Tongue (tissue), 2 donors: ENCODE measurements around the gene IL17C. TPM values are rescaled to one million over a fixed set of nuclear protein-coding genes. Genes with fewer than 3 reads are reported as not detected.

Source experiments
- DNase-seq: peaks from one replicate; pipeline ENCODE4 v3.0.0-alpha.2; 2015
- total RNA-seq: library from RNA; depleted of rRNA; stranded (reverse); fragments of >200 nt; gene quantifications from one replicate; pipeline ENCODE4 v1.2.3, GENCODE V29; 2014

IL17C gene
- total RNA-seq, 1 donor from 2014 or later: not detected

DNA sequence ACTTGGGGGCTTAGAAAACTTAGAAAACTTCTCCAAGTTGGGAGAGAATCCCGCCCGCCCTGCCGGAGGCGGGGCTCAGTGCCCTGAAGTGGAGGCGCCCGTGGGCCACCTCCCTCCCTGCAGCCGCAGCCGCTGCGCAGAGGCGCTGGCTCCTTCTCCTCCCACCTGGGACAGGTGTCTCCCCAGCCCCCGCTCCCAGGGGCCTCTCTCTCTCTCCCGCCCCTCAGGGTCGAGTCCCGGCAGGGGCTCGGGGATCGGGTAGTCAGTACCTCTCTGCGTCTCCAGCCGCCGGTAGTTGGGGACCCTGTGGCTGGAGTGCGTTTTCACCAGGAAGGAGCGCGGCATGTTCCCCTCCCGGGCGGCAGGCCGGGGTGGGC, 47.7 kb downstream of the IL17C start:
- no peak for DNase-seq

DNA sequence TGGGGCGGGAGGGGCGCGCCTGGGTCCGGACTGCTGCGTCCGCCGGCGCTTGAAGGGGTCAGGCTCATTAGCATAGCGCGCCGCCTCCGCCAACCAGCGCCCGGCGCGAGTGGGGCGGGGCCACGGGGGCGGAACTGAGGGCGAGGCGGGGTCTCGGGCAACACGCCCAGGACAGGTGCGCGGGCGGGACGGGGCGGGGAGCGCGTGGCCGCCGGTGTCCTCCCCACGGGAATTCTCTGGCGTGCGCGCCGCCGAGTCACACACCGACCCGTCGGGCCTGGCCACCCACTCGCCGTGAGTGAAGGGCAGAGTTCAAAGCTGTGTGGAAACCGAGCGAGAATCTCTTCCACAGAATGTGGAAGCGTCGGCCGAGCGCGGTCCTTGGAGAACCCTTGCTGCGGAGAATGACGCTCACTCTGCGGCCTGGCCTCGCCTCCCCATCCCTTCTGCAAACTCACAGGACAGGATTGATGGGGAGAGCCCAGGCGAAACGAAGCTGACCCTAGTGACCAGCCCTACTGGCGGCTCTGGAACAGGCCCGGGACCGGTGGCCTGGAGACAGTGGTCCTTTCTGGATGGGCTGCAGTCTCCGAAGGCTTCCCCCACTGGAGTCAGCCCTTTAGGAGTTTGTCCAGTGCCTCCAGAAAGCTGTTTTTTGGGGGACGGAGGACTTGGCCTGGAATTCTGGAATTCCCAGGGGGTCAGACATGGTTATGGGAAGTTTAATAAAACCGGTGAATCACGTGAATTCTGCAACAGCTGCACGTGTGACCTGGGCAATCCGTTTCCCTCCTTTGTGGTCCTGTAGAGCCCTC, 48.3 kb downstream of the IL17C start, which contains the start of gene SNAI3:
TSS of gene SNAI3 (minus strand) at position 69 of the 815 bp plus-strand sequence. CDS start 101 bp downstream, outside the sequence.
- DNase-seq: peak; percentile 86

DNA sequence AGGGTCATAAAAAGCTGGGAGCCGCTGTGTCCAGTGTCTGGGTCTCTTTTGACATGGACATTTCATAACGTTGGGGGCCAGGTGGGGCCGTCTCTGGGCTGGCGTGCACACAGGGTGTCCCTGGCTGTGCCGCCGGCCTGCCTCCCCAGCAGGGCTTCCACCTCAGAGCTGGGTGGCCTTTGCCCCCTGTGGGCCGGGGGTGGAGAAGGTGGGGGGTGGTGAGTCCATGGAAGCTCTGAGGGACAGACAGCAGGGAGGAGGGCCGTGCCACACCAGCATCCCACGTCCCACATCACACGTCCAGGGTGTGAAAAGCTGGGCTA, 48.8 kb downstream of the IL17C start:
- DNase-seq: no peak

GRCh38 chr16:88687676-88688012, 49.3 kb downstream of the IL17C start:
- no peak for DNase-seq

- peak; percentile 49 for DNase-seq
Observed at GRCh38 chr16:88688013-88688778, 49.8 kb downstream of the IL17C start.

Other genes with a start within 250 kb of the IL17C start
- gene ZFPM1, start 185.3 kb upstream of the IL17C start, total RNA-seq: 0.41 TPM
- gene ZC3H18, start 68.2 kb upstream of the IL17C start, total RNA-seq: 15.2 TPM
- gene CYBA, start 12.5 kb downstream of the IL17C start, total RNA-seq: 44.0 TPM
- gene MVD, start 24.5 kb downstream of the IL17C start, total RNA-seq: 29.2 TPM
- gene SNAI3, start 47.9 kb downstream of the IL17C start, total RNA-seq: 6.5 TPM
- 20.0 TPM for gene RNF166, start 67.8 kb downstream of the IL17C start, total RNA-seq
- 11.2 TPM for gene CTU2, start 67.9 kb downstream of the IL17C start, total RNA-seq
- 92.7 TPM for gene PIEZO1, start 146.6 kb downstream of the IL17C start, total RNA-seq
- 12.2 TPM for gene CDT1, start 165.2 kb downstream of the IL17C start, total RNA-seq
- gene APRT, start 173.4 kb downstream of the IL17C start, total RNA-seq: 33.7 TPM
- 18.4 TPM for gene GALNS, start 218.4 kb downstream of the IL17C start, total RNA-seq
- gene TRAPPC2L, start 218.6 kb downstream of the IL17C start, total RNA-seq: 17.1 TPM
- not detected for gene PABPN1L, start 228.1 kb downstream of the IL17C start, total RNA-seq